Fibroblast of mammary gland (primary cell): ENCODE data around the gene SSR2.
A peak's percentile ranks its signal among the peaks of the same experiment; 100 is the strongest.

ENCODE experiments used
- DNase-seq: peaks from one replicate; pipeline ENCODE4 v3.0.0-alpha.2; 2010; ENCODE audit warnings: low read depth
- H3K4me3 ChIP-seq: 2 replicates; pipeline ENCODE4 v1.5.1; 2011; ENCODE audit warnings: low read depth, mild to moderate bottlenecking, low read length, moderate library complexity; ENCODE audit not compliant: control insufficient read depth
- TF ChIP-seq, protein P1 (sequence below): conservative IDR thresholded peaks from 2 replicates; pipeline ENCODE4 v1.5.1; 2011; ENCODE audit warnings: low read depth, low read length, inconsistent platforms; ENCODE audit not compliant: control insufficient read depth, insufficient read depth

The SSR2 gene

GRCh38 chr1:156020293-156021092 is at the start of gene SSR2:
Gene SSR2 (minus strand): TSS chr1:156020951. CDS start chr1:156020167, 784 bp downstream.
- DNase-seq: peak; percentile 91
- H3K4me3 ChIP-seq: peak within 1 kb of the TSS; percentile 72
- TF ChIP-seq, protein P1, sequence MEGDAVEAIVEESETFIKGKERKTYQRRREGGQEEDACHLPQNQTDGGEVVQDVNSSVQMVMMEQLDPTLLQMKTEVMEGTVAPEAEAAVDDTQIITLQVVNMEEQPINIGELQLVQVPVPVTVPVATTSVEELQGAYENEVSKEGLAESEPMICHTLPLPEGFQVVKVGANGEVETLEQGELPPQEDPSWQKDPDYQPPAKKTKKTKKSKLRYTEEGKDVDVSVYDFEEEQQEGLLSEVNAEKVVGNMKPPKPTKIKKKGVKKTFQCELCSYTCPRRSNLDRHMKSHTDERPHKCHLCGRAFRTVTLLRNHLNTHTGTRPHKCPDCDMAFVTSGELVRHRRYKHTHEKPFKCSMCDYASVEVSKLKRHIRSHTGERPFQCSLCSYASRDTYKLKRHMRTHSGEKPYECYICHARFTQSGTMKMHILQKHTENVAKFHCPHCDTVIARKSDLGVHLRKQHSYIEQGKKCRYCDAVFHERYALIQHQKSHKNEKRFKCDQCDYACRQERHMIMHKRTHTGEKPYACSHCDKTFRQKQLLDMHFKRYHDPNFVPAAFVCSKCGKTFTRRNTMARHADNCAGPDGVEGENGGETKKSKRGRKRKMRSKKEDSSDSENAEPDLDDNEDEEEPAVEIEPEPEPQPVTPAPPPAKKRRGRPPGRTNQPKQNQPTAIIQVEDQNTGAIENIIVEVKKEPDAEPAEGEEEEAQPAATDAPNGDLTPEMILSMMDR: no peak

DNA sequence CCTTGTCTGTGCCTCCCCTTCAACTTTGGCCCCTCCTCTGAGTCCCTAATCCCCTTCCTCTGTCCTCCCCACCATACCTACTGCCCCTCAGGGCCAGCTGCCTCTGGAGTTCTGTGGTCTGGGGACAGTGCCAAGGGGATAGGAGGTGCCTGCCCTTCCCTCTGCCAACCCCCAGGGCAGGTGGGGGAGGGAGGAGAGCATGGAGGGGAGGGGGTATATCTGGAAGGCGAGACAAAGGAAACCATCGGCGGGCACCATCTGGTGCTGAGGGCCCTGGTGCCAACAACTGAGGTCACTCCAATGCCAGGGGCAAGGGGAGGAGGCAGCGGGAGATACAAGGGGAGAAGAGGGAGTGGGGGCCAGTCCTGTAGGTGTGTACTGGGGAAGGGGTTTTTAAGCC is 49.8 kb upstream of the SSR2 start:
- DNase-seq: no peak
- TF ChIP-seq, protein P1: no peak
- H3K4me3 ChIP-seq: no peak overlapping the region

DNA sequence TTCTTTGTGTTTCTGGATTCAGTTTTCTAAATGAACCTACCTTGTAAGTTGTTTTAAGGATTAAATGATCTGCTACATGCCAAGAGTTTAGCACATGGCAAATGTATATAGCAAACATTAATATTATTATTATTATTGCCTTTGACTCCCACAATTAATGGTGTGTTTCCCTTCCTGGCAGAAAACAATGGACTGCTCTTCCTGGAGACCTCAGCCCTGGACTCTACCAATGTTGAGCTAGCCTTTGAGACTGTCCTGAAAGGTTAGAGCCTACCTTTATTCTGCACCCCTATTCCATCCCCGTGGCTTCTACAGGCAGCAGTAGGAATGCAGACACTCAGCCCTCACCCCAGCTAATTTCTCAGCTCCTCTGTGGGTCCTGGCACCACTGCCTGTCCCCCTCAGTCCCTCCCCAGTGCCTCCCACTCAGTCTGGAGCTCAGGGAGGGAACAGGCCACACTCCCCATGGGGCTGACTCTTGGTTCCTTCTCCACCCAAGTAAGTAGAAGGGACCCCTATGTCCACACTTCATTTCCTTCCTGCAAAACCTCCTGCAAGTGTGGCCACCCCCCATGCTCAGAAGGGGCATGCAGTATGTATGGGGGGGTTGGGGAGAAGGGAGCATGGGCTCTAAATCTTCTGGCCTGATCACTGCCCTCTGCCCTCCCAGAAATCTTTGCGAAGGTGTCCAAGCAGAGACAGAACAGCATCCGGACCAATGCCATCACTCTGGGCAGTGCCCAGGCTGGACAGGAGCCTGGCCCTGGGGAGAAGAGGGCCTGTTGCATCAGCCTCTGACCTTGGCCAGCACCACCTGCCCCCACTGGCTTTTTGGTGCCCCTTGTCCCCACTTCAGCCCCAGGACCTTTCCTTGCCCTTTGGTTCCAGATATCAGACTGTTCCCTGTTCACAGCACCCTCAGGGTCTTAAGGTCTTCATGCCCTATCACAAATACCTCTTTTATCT is 49.0 kb upstream of the SSR2 start:
- TF ChIP-seq, protein P1: no peak
- H3K4me3 ChIP-seq: no peak overlapping the region
- no peak for DNase-seq

- TF ChIP-seq, protein P1: no peak
- DNase-seq: peak; percentile 23
- H3K4me3 ChIP-seq: no peak overlapping the region
Measured at GRCh38 chr1:156067262-156067661, 46.5 kb upstream of the SSR2 start.

- H3K4me3 ChIP-seq: no peak overlapping the region
- TF ChIP-seq, protein P1: no peak
- no peak for DNase-seq
Measured at GRCh38 chr1:156065871-156066270, 45.1 kb upstream of the SSR2 start.

- TF ChIP-seq, protein P1: no peak
- DNase-seq: no peak
- H3K4me3 ChIP-seq: no peak overlapping the region
Measured at GRCh38 chr1:156065212-156065611, 44.5 kb upstream of the SSR2 start.
